SK-N-SH (cell line): ENCODE measurements around the gene MYO15B. TPM values are rescaled to one million over a fixed set of nuclear protein-coding genes. Genes with fewer than 3 reads are reported as not detected.

Experiments
- CTCF ChIA-PET: fragments of 300-600, 350-600 bp; formaldehyde crosslinking; extraction: SDS; loops from one replicate; lab custom pipeline; 2021; lab: Yijun Ruan, JAX
- POLR2A ChIA-PET: fragments of 350-600 bp; sonication (Branson Sonifier 250); formaldehyde crosslinking; extraction: SDS; loops from one replicate; lab custom pipeline; 2020; ENCODE audit warnings: antibody characterized with exemption, inconsistent platforms; lab: Yijun Ruan, JAX
- DNase-seq: peaks from one replicate; pipeline ENCODE4 v3.0.0; 2012
- H2AFZ ChIP-seq: fragments of 200-600 bp; sonication (generic); 2 replicates; pipeline ENCODE4 v1.8.1; 2016; ENCODE audit warnings: antibody characterized with exemption, mild to moderate bottlenecking, low read depth
- H3F3A ChIP-seq: fragments of 200-600 bp; sonication (generic); replicated peaks from 2 replicates; pipeline ENCODE3; 2016; ENCODE audit warnings: antibody characterized with exemption, mild to moderate bottlenecking; ENCODE audit not compliant: insufficient read depth
- H3K27ac ChIP-seq, 2 experiments: fragments of 200-500 bp in 1 of 2; fragments of 200-600 bp in 1 of 2; sonication (Bioruptor generic) in 1 of 2; sonication (generic), shearing (Covaris generic) in 1 of 2; 2 replicates each; pipeline versions ENCODE4 v1.5.1 to v1.6.1; 2014 to 2016; ENCODE audit warnings: low read depth in 2 of 2, inconsistent platforms in 1 of 2, low read length in 1 of 2, mild to moderate bottlenecking in 1 of 2, mixed read lengths in 1 of 2
- H3K27me3 ChIP-seq: fragments of 200-600 bp; sonication (generic), shearing (Covaris generic); 2 replicates; pipeline ENCODE4 v1.6.1; 2016; ENCODE audit warnings: mixed run types; ENCODE audit not compliant: insufficient read depth
- H3K36me3 ChIP-seq, 2 experiments: fragments of 200-500 bp in 1 of 2; fragments of 200-600 bp in 1 of 2; sonication (Bioruptor generic) in 1 of 2; sonication (generic) in 1 of 2; replicated peaks in 1 of 2; 2 replicates each; pipeline versions ENCODE3 to v1.5.1; 2014 to 2016; ENCODE audit warnings: low read length in 1 of 2, mild to moderate bottlenecking in 1 of 2; ENCODE audit not compliant: insufficient read depth in 2 of 2, control insufficient read depth in 1 of 2
- H3K4me1 ChIP-seq, 2 experiments: fragments of 200-500 bp in 1 of 2; fragments of 200-600 bp in 1 of 2; sonication (Bioruptor generic) in 1 of 2; sonication (generic), shearing (Covaris generic) in 1 of 2; 2 replicates each; pipeline versions ENCODE4 v1.5.1 to v1.6.1; 2014 to 2016; ENCODE audit warnings: low read depth in 1 of 2, low read length in 1 of 2, mixed run types in 1 of 2; ENCODE audit not compliant: insufficient read depth in 2 of 2, control insufficient read depth in 1 of 2
- H3K4me2 ChIP-seq: fragments of 200-600 bp; sonication (generic), shearing (Covaris generic); 2 replicates; pipeline ENCODE4 v1.6.1; 2017; ENCODE audit warnings: mixed run types
- H3K4me3 ChIP-seq, 2 experiments: fragments of 200-500 bp in 1 of 2; fragments of 200-600 bp in 1 of 2; sonication (Bioruptor generic) in 1 of 2; sonication (generic), shearing (Covaris generic) in 1 of 2; 2 replicates each; pipeline versions ENCODE4 v1.5.1 to v1.8.1; 2014 to 2016; ENCODE audit warnings: low read depth in 2 of 2, inconsistent platforms in 1 of 2, low read length in 1 of 2, mild to moderate bottlenecking in 1 of 2, mixed read lengths in 1 of 2, moderate library complexity in 1 of 2
- H3K79me2 ChIP-seq: fragments of 200-600 bp; sonication (generic); 2 replicates; pipeline ENCODE4 v1.8.1; 2017; ENCODE audit warnings: mild to moderate bottlenecking; ENCODE audit not compliant: insufficient read depth
- H3K9ac ChIP-seq: fragments of 200-600 bp; sonication (generic); 2 replicates; pipeline ENCODE4 v1.6.1; 2017; ENCODE audit warnings: mixed run types
- H3K9me2 ChIP-seq: fragments of 200-600 bp; sonication (generic); 2 replicates; pipeline ENCODE4 v1.6.1; 2017; ENCODE audit warnings: mixed run types
- H3K9me3 ChIP-seq: fragments of 200-600 bp; sonication (generic); 2 replicates; pipeline ENCODE4 v1.6.1; 2017; ENCODE audit warnings: mixed run types, mild to moderate bottlenecking, moderate library complexity
- H4K20me1 ChIP-seq: fragments of 200-600 bp; sonication (generic); 2 replicates; pipeline ENCODE4 v1.6.1; 2017; ENCODE audit warnings: mild to moderate bottlenecking, mixed run types; ENCODE audit not compliant: insufficient read depth
- CTCF ChIP-seq: fragments of 200-600 bp; sonication (generic); IDR thresholded peaks from 2 replicates; pipeline ENCODE4 v1.6.1; 2017; ENCODE audit warnings: antibody characterized with exemption, mild to moderate bottlenecking, moderate library complexity
- ELF1 ChIP-seq: IDR thresholded peaks from 2 replicates; pipeline ENCODE4 v1.4.0; 2012
- EP300 ChIP-seq, 2 experiments: IDR thresholded peaks; 2 replicates each; pipeline versions ENCODE4 v1.4.0 to v1.6.1; 2012; ENCODE audit warnings: borderline replicate concordance in 1 of 2, low read depth in 1 of 2, low read length in 1 of 2
- GABPA ChIP-seq: IDR thresholded peaks from 2 replicates; pipeline ENCODE4 v1.4.0; 2012; ENCODE audit warnings: low read depth, mild to moderate bottlenecking
- IRF3 ChIP-seq: fragments of 150-350 bp; IDR thresholded peaks from 2 replicates; pipeline ENCODE4 v1.6.1; 2016; ENCODE audit warnings: mild to moderate bottlenecking, low read depth, low read length
- JUND ChIP-seq: IDR thresholded peaks from 2 replicates; pipeline ENCODE4 v1.4.0; 2012
- NFIC ChIP-seq: IDR thresholded peaks from 2 replicates; pipeline ENCODE4 v1.4.0; 2012; ENCODE audit warnings: borderline replicate concordance
- POLR2AphosphoS5 ChIP-seq: IDR thresholded peaks from 2 replicates; pipeline ENCODE4 v1.6.1; 2012; ENCODE audit warnings: low read depth, low read length
- RCOR1 ChIP-seq: fragments of 150-350 bp; IDR thresholded peaks from 2 replicates; pipeline ENCODE4 v1.6.1; 2017; ENCODE audit warnings: antibody characterized with exemption, low read length
- RFX5 ChIP-seq: IDR thresholded peaks from 2 replicates; pipeline ENCODE4 v1.6.1; 2012; ENCODE audit warnings: mild to moderate bottlenecking, improper control_type of control experiment, low read length
- SIN3A ChIP-seq: IDR thresholded peaks from 2 replicates; pipeline ENCODE4 v1.6.1; 2012; ENCODE audit warnings: low read depth, mild to moderate bottlenecking, low read length, moderate library complexity, borderline replicate concordance
- SMC3 ChIP-seq: IDR thresholded peaks from 2 replicates; pipeline ENCODE4 v1.6.1; 2012; ENCODE audit warnings: low read depth, low read length, improper control_type of control experiment
- TEAD4 ChIP-seq: IDR thresholded peaks from 2 replicates; pipeline ENCODE4 v1.4.0; 2012; ENCODE audit warnings: mild to moderate bottlenecking, borderline replicate concordance; ENCODE audit not compliant: insufficient read depth
- USF2 ChIP-seq: fragments of 150-350 bp; IDR thresholded peaks from 2 replicates; pipeline ENCODE4 v1.6.1; 2017; ENCODE audit warnings: antibody characterized with exemption, low read length, low read depth, borderline replicate concordance
- ZBTB33 ChIP-seq: IDR thresholded peaks from 2 replicates; pipeline ENCODE4 v1.4.0; 2012; ENCODE audit warnings: low read depth, borderline replicate concordance
- WGBS: methylation state at CpG from one replicate; pipeline ENCODE4 v1.1.6; 2017; ENCODE audit warnings: low lambda C conversion rate; 5-methylcytosine and 5-hydroxymethylcytosine counted together
- polyA plus RNA-seq, 3 experiments: library from polyadenylated mRNA; depleted of rRNA; stranded (reverse); fragments of >200 nt; gene quantifications; 2 replicates each; pipeline ENCODE4 v1.2.3, GENCODE V29; 2012

Gene MYO15B
- polyA plus RNA-seq, 1 of the 3 experiments (the other 2 are of a cell fraction) = 10.3 TPM

- 95% methylated on average over 8 of the region's 8 CpGs for WGBS
- no peaks in the 10 kb centered on the region for H3K36me3 ChIP-seq
- no peak overlapping the region for H2AFZ ChIP-seq
- H3K27me3 ChIP-seq = no peaks in the 10 kb centered on the region
- no peaks in the 10 kb centered on the region for H3F3A ChIP-seq
- H3K9me2 ChIP-seq = no peaks in the 10 kb centered on the region
- no peak for DNase-seq
- no peak overlapping the region for H3K27ac ChIP-seq
- no peak overlapping the region for H3K4me3 ChIP-seq
- H4K20me1 ChIP-seq = no peaks in the 10 kb centered on the region
- TF ChIP-seq SIN3A (no peak), NFIC (no peak), GABPA (no peak)
- POLR2A ChIA-PET = interaction anchor here (0.6 kb wide), 1 partner anchor 13 kb away, joined by 5 read pairs; no protein-coding TSS in a partner anchor
- CTCF ChIA-PET = interaction anchor here (0.8 to 2.1 kb wide), 7 partner anchors 7 to 208 kb away, joined by 3 to 11 read pairs (median 4); partner anchors contain the start of genes LLGL2 and TSEN54
- no peaks in the 10 kb centered on the region for H3K9me3 ChIP-seq
- H3K79me2 ChIP-seq = no peaks in the 10 kb centered on the region
- H3K9ac ChIP-seq = no peak overlapping the region
- no peak overlapping the region for H3K4me2 ChIP-seq
- peaks cover 0 to 15% of the 10 kb centered on the region in 2 experiments; a peak in 1 of 4 replicates for H3K4me1 ChIP-seq
Measured at GRCh38 chr17:75542229-75542628, 45.4 kb upstream of the MYO15B start.

GRCh38 chr17:75542728-75543336, 44.8 kb upstream of the MYO15B start:
- H3K4me3 ChIP-seq = no peak overlapping the region
- no peaks in the 10 kb centered on the region for H3K9me2 ChIP-seq
- 87% methylated on average over 10 of the region's 15 CpGs for WGBS
- H3K4me1 ChIP-seq = peaks cover 0 to 15% of the 10 kb centered on the region in 2 experiments; a peak in 1 of 4 replicates
- TF ChIP-seq IRF3 (no peak), ELF1 (no peak), SIN3A (no peak), POLR2AphosphoS5 (no peak), JUND (no peak), RCOR1 (no peak)
- no peaks in the 10 kb centered on the region for H3K79me2 ChIP-seq
- ChIA-PET POLR2A (no interaction called here), CTCF (interaction anchor here (0.8 to 2.1 kb wide), 8 partner anchors 8 to 208 kb away, joined by 3 to 11 read pairs (median 4); partner anchors contain the start of genes LLGL2, SMIM5 and TSEN54)
- H3K27ac ChIP-seq = no peak overlapping the region
- H3K27me3 ChIP-seq = no peaks in the 10 kb centered on the region
- H3K9ac ChIP-seq = no peak overlapping the region
- H3K9me3 ChIP-seq = no peaks in the 10 kb centered on the region
- no peak overlapping the region for H3K4me2 ChIP-seq
- no peaks in the 10 kb centered on the region for H3K36me3 ChIP-seq
- no peaks in the 10 kb centered on the region for H4K20me1 ChIP-seq
- no peaks in the 10 kb centered on the region for H3F3A ChIP-seq
- no peak overlapping the region for H2AFZ ChIP-seq
- no peak for DNase-seq

- CTCF ChIA-PET = interaction anchor here (0.7 to 1.6 kb wide), 2 partner anchors 9 to 19 kb away, joined by 3 to 7 read pairs; partner anchors contain the start of gene LLGL2
- no peak for TF ChIP-seq CTCF
- TF ChIP-seq USF2 = no peak
- no peak for TF ChIP-seq TEAD4
- TF ChIP-seq EP300 (IDR thresholded peaks at IDR 0.05; ENCODE audit: borderline replicate concordance in 1 of 2, low read depth in 1 of 2, low read length in 1 of 2) = no peak
- no peak for TF ChIP-seq RFX5
- no peak for TF ChIP-seq SMC3
- no peak for TF ChIP-seq ZBTB33
Measured at GRCh38 chr17:75544250-75544649, 43.4 kb upstream of the MYO15B start.

More at GRCh38 chr17:75544250-75544649, 43.4 kb upstream of the MYO15B start:
- Histone ChIP-seq H3K9me3 (no peaks in the 10 kb centered on the region), H3K27ac (no peak overlapping the region), H3K9ac (no peak overlapping the region), H3K4me1 (peaks cover 0 to 15% of the 10 kb centered on the region in 2 experiments; a peak in 1 of 4 replicates), H3F3A (no peaks in the 10 kb centered on the region), H4K20me1 (no peaks in the 10 kb centered on the region), H3K27me3 (no peaks in the 10 kb centered on the region), H3K4me3 (no peak overlapping the region), H3K4me2 (no peak overlapping the region), H3K79me2 (no peaks in the 10 kb centered on the region), H3K36me3 (no peaks in the 10 kb centered on the region), H3K9me2 (no peaks in the 10 kb centered on the region), H2AFZ (no peak overlapping the region)
- POLR2A ChIA-PET = no interaction called here
- 72% methylated on average over 8 of the region's 8 CpGs for WGBS
- no peak for DNase-seq
